ES-I3 (cell line): ENCODE measurements around the gene NALCN.

Source experiments
- H3K36me3 ChIP-seq: 2 replicates; pipeline ENCODE4 v1.6.1; 2013; ENCODE audit warnings: mild to moderate bottlenecking, low read length, control low read depth, moderate library complexity; ENCODE audit not compliant: insufficient read depth
- H3K4me1 ChIP-seq: 2 replicates; pipeline ENCODE4 v1.6.1; 2013; ENCODE audit warnings: mild to moderate bottlenecking, control low read depth, low read length; ENCODE audit not compliant: insufficient read depth
- H3K9ac ChIP-seq: 2 replicates; pipeline ENCODE4 v1.6.1; 2013; ENCODE audit warnings: low read depth, mild to moderate bottlenecking, low read length, moderate library complexity
- H3K9me3 ChIP-seq: 2 replicates; pipeline ENCODE4 v1.6.1; 2013; ENCODE audit warnings: mild to moderate bottlenecking, low read length, moderate library complexity; ENCODE audit not compliant: control insufficient read depth, insufficient read depth

Gene NALCN

DNA sequence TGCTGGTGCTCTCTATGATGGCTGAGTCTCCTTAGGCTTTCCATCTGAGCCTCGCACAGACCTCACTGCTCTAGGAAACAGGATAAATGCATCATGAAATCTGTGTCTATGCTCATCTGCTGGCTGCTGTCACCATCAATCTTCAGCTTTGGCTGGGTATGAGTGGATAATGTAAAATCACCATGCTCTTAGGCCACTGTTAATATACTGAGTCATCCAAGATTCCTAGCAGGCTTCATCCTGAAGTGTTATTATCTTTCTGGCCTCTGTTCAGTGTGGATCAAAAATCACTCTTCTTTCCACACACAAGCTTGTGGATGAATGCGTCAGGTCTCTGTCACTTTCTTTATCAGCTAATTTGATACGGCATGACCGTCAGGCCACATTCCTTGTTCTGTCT, 317.4 kb downstream of the NALCN start:
- Histone ChIP-seq H3K9ac (no peak overlapping the region), H3K36me3 (no peaks in the 10 kb centered on the region)

DNA sequence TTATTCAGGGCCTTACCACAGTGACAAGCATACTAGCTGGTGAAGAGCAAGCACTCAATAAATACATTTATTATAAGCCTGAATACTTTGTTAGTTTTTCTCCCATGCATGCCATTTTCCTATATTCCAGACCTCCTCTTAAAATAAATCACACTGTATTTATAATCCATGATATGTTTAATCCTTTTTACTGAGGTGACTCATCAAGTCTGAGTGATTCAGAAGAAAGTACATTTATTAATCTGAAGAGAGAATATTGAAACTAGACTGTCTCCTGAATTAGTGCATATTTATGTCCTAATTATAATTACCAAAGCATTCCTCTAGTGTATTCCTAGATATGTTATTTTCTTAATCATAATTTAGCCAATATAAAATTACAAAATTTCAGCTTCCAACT, 323.3 kb downstream of the NALCN start:
- no peaks in the 10 kb centered on the region for H3K36me3 ChIP-seq
- H3K9me3 ChIP-seq, result no peaks in the 10 kb centered on the region
- no peaks in the 10 kb centered on the region for H3K4me1 ChIP-seq
- H3K9ac ChIP-seq, result no peak overlapping the region

More for the DNA sequence above, 317.4 kb downstream of the NALCN start:
- Histone ChIP-seq H3K9me3 (no peaks in the 10 kb centered on the region), H3K4me1 (no peaks in the 10 kb centered on the region)

DNA sequence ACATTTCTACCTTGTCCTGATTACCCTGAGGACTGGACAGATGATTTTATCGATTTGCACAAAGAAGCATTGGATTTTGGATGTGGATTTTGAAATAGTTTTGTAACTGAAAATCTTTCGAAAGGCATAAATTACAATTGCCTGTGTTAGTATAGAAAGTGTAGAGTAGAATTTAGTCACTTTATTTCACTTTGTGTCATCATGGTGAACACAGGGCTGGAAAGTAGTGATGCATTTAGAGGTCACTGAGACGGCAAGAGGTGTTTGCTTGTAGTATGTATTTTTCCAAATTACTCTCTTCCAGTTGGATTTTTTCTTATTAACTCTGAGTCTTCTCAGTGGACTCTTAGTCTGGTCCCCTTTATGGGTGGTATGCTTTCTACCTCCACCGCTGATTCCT, 326.0 kb downstream of the NALCN start:
- Histone ChIP-seq H3K4me1 (no peaks in the 10 kb centered on the region), H3K9ac (no peak overlapping the region), H3K9me3 (no peaks in the 10 kb centered on the region), H3K36me3 (no peaks in the 10 kb centered on the region)

DNA sequence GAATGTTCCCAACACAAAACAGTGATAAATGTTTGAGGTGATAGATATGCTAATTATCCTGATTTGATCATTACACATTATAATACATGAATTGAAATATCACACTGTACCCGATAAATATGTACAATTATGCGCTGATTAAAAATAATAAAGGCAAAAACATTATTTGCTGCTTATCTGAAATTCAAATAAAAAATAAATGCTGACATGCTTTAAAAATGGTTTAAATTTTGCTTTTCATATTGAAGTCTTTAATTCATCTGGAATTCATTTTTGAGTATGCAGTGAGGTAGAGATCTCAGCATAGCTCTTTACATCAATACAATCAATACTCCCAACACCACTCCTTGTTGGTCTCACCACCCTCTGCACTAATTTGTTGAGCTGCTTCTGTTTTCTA, 330.8 kb downstream of the NALCN start:
- Histone ChIP-seq H3K36me3 (no peaks in the 10 kb centered on the region), H3K9ac (no peak overlapping the region), H3K4me1 (no peaks in the 10 kb centered on the region), H3K9me3 (no peaks in the 10 kb centered on the region)

DNA sequence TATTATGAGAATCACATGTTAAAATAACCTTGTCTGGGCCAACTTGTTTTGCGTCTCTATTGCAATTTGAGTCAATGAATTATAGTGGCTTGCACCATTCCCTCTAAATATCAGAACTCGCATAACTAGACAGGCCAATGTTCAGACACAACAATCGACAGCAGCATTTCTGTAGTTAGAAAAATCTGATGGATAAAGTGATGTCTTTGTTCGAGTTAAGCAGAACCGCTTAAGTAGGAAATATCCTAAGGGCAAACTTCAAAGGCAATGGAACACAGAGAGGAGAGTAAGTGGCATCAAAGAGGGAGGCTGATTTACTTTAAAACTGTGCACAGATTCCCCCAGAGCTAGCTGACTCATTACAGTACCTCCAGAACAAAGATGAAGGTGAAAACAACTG, 333.9 kb downstream of the NALCN start:
- no peaks in the 10 kb centered on the region for H3K36me3 ChIP-seq
- no peaks in the 10 kb centered on the region for H3K4me1 ChIP-seq
- H3K9me3 ChIP-seq, result no peaks in the 10 kb centered on the region
- no peak overlapping the region for H3K9ac ChIP-seq

DNA sequence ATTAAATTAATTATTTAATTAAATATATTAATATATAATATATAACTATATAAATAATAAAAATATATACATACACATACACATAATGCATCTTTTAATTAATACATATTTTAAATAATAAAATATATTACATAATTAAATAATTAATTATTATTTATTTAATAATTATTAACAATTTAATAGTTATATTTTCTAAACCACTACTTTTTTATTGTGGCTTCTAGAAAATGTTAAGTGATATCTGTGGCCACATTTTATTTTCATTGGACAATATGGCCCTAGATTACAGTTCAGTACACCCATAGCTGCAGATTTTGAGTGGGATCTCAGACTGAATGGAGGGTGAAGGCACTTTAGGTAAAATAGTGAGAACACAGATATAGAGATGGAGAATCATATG, 335.7 kb downstream of the NALCN start:
- H3K9me3 ChIP-seq, result 0 out of 2 replicates have a peak, but pooled peaks cover 2% of the 10 kb centered on the region
- no peak overlapping the region for H3K9ac ChIP-seq
- no peaks in the 10 kb centered on the region for H3K36me3 ChIP-seq
- H3K4me1 ChIP-seq, result no peaks in the 10 kb centered on the region

DNA sequence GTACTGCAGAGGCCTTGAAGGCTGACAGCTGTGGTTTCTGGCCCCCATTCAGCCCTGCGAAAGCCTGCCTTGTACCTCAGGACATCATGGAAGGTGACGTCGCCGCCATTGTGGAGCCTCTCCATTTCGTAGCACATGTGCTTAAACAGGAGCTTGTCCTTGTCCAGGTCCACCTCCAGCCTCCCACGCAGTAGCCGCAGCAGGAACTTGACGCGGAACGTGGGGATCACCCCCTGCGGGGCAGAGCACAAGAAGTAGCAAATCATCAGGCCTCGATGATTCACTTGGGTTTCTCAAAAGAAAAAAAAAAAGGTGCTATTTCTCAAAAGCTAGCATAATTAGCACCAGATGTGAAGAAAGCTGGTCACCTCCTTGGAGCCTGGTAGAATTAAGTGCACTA, 351.0 kb downstream of the NALCN start:
- Histone ChIP-seq H3K36me3 (no peaks in the 10 kb centered on the region), H3K4me1 (no peaks in the 10 kb centered on the region), H3K9ac (no peak overlapping the region)

DNA sequence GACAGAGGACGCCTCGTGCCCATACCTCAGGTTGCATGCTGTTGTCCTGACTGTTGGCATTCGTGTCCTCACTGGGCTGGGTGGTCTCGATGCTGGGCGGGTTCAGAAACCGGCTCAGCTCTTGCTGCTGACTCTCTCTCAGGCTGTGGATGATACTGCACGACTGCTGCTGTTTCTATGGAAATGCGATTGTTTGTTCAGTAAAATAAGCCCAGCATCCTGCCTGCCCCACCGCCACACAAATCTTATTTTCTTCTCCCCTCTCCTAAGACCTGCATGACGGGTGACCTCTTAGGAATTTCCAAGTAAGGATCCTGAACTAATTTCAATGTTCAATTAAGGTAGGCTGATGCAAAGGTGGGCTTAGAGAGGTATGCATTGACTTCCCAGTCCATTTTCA, 356.5 kb downstream of the NALCN start:
- Histone ChIP-seq H3K4me1 (peaks cover 3% of the 10 kb centered on the region; the same call in 1 of the 2 replicates), H3K9me3 (no peaks in the 10 kb centered on the region), H3K36me3 (no peaks in the 10 kb centered on the region), H3K9ac (no peak overlapping the region)

More for the DNA sequence above, 351.0 kb downstream of the NALCN start:
- no peaks in the 10 kb centered on the region for H3K9me3 ChIP-seq

DNA sequence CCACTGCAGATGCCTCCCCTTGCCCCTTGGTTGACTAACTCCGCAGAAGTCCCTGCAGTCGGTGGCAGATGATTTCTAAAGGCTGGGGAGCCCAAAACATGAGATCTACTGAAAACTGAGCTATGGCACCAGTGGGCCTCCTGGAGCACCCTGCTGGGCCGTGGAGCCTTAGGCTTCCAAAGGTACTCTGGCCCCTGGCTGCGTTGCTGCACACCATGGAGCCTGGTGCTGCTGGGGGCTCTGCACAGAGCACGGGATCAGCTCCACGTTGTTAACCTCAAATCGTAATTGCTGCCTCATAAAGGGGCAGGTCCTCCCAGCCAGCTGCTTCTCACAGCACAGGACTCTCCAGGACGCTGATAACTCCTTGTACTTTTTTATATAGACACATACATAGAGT, 357.5 kb downstream of the NALCN start:
- H3K9me3 ChIP-seq, result no peaks in the 10 kb centered on the region
- H3K4me1 ChIP-seq, result peaks cover 3% of the 10 kb centered on the region; the same call in 1 of the 2 replicates
- no peak overlapping the region for H3K9ac ChIP-seq
- no peaks in the 10 kb centered on the region for H3K36me3 ChIP-seq

DNA sequence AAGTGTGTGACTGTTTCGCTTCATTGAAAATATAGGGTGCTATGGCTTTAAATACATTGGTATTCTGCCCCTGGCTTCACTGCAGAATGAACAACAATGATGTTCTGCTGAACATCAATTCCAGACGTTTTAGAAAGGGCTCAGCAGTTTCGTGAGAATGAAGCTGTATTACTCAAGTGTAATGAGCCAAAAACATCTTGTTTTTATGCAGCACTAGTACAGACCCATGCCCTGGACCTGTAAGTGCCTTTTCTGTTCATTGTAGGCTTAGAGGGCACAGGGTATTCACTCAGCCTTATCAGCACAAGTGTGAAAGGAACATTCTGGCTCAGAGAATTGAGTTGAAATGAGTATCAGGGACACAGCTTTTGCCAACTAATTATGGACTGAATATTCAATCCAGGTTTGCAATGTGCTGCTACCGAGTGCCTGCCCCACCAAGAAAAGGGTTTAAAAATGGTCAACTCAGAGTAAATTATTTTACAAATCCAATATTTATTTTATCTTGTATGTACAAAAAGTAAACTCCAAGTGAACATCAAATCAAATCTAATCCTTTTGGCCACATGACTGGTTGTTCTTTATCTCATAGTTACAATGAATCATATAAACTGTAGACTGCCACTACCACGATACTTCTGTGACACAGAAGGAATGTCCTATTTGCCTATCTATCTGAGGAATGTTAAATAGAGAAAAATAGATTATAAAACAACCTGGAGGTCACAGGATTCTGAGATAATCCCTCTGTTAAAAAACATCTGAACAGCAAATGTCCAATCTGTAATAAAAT, 362.8 kb downstream of the NALCN start:
- no peaks in the 10 kb centered on the region for H3K36me3 ChIP-seq
- H3K9me3 ChIP-seq, result no peaks in the 10 kb centered on the region
- H3K4me1 ChIP-seq, result peaks cover 2% of the 10 kb centered on the region; the same call in 1 of the 2 replicates
- H3K9ac ChIP-seq, result no peak overlapping the region

DNA sequence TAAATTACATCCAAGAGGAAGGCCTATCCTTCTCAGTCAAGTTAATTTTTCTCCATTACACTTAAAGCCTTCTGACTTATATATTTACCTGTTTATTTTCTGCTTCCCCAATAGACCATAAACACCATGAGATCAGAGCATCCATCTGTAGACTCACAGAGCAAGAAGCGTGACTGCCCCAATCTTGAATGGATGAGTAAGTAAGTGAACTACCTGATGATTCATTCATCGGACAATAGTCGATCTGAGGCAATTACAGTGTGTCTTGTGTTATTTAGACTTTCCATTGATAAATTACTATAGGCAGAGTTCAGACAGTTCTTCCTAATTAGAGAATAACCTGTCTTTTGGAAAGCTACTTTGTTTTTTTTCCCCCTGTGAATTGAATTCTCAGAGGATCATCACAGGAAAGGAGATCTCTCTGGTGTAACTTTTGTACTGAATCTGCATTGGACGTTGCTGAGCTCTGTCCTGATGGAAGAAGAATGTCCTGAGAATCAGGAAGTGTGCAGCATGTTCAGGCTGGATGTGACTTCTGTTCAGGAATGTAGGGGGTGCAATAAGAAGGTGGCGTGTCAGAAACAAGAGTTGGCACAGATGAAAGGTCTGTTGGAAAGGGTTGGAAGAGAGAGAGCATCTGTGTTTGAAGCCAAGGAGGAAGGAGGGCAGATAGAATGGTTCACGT, 367.0 kb downstream of the NALCN start:
- H3K9me3 ChIP-seq, result no peaks in the 10 kb centered on the region
- no peak overlapping the region for H3K9ac ChIP-seq
- no peaks in the 10 kb centered on the region for H3K4me1 ChIP-seq
- H3K36me3 ChIP-seq, result no peaks in the 10 kb centered on the region

DNA sequence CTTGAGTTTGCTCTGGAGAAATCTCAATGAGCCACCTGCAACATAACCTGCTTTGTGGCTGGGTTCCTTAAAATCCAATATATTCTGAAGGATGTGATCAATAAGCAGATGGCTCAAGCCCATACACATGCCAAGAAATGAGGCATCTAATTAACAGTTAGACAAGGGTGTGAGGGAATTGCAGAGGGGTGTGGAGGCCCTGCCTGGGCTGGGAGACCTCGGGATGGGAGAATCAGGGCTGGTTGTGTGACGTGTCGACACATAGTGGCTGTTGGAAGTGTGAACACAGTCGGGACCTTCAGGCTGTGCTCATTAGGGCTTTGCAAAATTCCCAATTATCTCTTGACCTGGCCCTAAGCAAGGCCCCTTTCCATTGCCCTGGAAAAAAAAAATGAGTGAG, 379.8 kb downstream of the NALCN start:
- Histone ChIP-seq H3K4me1 (no peaks in the 10 kb centered on the region), H3K9ac (no peak overlapping the region), H3K9me3 (no peaks in the 10 kb centered on the region), H3K36me3 (no peaks in the 10 kb centered on the region)

DNA sequence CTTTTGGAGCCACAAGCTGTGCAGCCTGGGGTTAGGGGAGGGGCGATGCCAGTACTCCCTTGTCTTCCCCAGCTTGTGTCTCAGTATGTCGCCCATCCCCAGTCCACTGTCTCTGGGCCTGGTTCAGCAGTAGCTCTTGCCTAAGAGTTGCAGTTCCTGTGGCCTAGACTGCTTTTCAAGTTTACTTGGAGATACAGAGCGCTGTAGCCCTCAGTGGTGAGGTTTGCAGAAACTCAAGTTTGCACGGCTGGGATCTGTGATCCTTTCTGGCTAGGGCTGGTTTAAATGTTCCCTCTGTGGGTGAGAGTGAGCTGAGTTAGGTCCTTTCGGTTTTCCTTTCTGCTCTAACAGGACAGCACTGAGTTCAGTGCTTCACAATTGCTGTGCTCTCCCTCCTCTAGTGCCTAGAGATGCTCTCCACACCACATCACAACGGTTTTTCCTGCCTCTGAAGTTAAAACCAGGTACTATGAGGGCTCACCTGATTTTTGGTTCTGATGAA, 381.1 kb downstream of the NALCN start:
- Histone ChIP-seq H3K9ac (no peak overlapping the region), H3K4me1 (no peaks in the 10 kb centered on the region), H3K36me3 (no peaks in the 10 kb centered on the region), H3K9me3 (no peaks in the 10 kb centered on the region)

DNA sequence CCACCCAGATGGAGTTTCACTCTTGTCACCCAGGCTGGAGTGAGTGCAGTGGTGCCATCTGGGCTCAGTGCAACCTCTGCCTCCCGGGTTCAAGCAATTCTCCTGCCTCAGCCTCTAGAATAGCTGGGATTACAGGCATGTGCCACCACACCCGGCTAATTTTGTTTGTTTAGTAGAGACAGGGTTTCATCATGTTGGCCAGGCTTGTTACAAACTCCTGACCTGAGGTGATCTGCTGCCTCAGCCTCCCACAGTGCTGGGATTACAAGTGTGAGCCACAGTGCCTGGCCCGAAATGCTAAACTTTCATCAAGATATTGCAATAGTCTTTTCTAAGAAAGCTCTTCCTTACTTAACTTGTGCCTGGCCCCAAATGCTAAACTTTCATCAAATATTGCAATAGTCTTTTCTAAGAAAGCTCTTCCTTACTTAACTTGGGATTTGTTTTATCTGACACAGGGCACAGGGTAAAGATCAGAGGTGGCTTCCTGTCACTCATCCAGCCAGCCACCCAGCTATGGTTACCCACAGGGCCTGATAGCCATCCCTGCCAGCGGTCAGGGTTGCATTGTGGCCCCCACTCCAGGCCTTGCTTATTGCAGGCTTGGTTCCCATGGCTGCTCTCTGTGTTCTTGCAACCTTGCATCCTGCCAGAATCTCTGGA, 389.4 kb downstream of the NALCN start:
- Histone ChIP-seq H3K36me3 (no peaks in the 10 kb centered on the region), H3K4me1 (no peaks in the 10 kb centered on the region), H3K9ac (no peak overlapping the region), H3K9me3 (no peaks in the 10 kb centered on the region)
